PFSK-1 (cell line): ENCODE results near the gene MBNL1.

ENCODE experiments used
- POLR2AphosphoS5 ChIP-seq: IDR thresholded peaks from 2 replicates; pipeline ENCODE4 v1.6.1; 2012; ENCODE audit warnings: low read depth, mild to moderate bottlenecking, control low read depth, low read length, moderate library complexity
- SIN3A ChIP-seq: IDR thresholded peaks from 2 replicates; pipeline ENCODE4 v1.6.1; 2012; ENCODE audit warnings: mild to moderate bottlenecking, low read length, moderate library complexity, borderline replicate concordance; ENCODE audit not compliant: insufficient read depth
- TAF1 ChIP-seq: IDR thresholded peaks from 2 replicates; pipeline ENCODE4 v1.6.1; 2012; ENCODE audit warnings: low read length, control low read depth, borderline replicate concordance; ENCODE audit not compliant: insufficient read depth
- TF ChIP-seq, protein P1 (sequence below), 2 experiments: IDR thresholded peaks; 2 replicates each; pipeline versions ENCODE4 v1.6.1 to v1.8.0; 2011 to 2012; ENCODE audit warnings: low read depth in 2 of 2, low read length in 2 of 2, control low read depth in 1 of 2, inconsistent platforms in 1 of 2, mild to moderate bottlenecking in 1 of 2, moderate library complexity in 1 of 2; ENCODE audit not compliant: insufficient read depth in 1 of 2

DNA sequence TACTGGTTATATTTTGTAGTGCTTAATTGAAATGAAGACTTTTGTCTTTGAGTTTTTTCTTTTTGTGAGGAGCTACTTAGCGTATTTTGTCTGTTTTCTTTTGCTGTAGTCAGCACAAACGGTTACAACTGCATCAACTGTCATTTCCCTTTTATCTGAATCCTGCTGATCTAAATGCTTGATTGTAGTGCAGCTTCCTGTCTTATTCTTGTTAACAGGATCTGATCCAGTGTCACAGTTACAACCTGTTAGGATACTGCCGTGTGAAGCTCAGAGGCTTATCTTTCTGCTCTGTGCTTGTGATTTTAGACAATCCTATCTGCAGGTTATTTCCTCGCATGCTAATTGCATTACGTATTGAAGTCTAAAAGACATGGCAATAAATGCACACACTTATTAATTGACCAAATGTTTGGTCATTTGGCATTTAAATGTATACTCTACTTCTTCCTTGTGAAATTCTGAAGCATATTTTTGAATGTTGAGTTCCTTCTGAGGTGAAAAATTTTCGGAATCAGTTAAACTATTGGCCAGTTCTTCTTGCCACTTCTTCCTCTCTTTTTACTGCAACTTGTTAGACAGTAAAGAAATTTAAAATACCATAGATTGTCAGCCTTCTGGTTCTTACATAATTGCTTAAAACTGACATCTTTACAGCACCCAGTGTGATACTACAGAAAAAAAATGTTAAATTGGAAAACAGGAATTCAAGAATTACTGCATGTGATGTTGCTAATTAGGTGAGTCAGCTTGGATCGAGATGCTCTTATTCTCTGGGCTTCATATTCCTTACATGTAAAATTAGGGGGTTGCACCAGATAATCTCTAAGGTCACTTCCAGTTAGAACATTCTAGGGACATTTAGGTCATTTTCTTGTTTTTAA, 168.2 kb downstream of the MBNL1 start:
- TF ChIP-seq TAF1 (no peak), POLR2AphosphoS5 (no peak), SIN3A (no peak)
- TF ChIP-seq, protein P1, sequence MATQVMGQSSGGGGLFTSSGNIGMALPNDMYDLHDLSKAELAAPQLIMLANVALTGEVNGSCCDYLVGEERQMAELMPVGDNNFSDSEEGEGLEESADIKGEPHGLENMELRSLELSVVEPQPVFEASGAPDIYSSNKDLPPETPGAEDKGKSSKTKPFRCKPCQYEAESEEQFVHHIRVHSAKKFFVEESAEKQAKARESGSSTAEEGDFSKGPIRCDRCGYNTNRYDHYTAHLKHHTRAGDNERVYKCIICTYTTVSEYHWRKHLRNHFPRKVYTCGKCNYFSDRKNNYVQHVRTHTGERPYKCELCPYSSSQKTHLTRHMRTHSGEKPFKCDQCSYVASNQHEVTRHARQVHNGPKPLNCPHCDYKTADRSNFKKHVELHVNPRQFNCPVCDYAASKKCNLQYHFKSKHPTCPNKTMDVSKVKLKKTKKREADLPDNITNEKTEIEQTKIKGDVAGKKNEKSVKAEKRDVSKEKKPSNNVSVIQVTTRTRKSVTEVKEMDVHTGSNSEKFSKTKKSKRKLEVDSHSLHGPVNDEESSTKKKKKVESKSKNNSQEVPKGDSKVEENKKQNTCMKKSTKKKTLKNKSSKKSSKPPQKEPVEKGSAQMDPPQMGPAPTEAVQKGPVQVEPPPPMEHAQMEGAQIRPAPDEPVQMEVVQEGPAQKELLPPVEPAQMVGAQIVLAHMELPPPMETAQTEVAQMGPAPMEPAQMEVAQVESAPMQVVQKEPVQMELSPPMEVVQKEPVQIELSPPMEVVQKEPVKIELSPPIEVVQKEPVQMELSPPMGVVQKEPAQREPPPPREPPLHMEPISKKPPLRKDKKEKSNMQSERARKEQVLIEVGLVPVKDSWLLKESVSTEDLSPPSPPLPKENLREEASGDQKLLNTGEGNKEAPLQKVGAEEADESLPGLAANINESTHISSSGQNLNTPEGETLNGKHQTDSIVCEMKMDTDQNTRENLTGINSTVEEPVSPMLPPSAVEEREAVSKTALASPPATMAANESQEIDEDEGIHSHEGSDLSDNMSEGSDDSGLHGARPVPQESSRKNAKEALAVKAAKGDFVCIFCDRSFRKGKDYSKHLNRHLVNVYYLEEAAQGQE (IDR thresholded peaks at IDR 0.05; ENCODE audit: insufficient read depth in 1 of 2, low read depth in 2 of 2, low read length in 2 of 2), result no peak
